ENCODE results near the gene EIF4G3.

The EIF4G3 gene

DNA sequence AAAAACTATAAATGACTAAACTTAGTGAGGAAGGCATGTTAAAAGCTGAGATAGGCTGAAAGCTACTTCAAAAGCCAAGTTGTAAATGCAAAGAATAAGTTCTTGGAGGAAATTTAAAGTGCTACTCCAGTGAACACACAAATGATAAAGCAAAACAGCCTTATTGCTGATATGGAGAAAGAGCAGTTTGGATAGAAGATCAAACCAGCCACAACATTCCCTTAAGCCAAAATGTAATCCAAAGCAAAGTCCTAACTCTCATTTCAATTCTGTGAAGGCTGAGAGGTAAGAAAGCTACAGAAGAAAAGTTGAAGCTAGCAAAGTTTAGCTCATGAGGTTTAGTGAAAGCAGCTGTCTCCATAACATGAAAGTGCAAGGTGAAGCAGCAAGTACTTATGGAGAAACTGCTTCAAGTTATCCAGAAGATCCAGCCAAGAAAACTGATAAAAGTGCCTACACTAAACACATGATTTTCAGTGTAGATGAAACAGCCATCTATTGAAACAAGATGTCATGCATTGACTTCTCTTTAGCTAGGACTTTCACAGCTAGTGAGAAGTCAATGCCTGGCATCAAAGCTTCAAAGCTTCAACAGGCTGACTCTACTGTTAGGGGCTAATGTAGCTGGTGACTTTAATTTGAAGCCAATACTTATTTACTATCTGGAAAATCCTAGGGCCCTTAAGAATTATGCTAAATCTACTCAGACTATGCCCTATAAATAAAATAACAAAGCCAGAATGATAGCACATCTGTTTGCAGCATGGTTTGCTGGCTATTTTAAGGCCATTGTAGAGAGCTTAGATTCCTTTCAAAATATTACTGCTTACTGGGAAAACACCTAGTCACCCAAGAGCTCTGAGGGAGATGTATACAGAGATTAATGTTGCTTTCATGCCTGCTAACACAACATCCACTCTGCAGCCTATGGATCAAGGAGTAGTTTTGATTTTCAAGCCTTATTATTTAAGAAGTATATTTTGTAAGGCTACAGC lies 188.6 kb downstream of the EIF4G3 start:
- no peak for DNase-seq

DNA sequence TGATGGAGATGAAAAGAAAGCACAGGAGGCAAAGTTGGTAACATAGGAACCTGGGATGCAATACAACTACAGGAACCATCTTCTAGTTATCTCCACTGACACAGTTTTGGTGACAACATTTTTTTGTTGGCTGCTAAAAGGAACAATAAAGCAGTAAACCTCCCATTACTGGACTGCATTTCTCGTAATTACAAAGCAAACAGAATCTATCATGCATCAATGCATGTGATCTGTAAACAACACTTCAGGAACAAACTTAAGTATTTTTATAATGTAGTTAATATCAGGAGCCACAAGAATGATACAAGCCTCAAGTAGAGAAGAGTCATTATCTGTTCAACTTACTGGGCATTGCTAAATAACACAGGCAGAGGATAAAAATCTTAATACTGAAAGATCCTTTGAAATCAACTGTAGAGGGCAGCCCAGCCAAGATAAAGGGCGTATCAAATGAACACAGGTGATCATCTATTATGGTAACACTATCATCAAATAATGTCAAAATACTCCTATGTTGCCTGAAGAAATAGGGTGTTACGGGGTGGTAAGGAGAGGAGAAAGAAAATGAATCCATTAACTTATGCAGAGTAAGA lies 193.3 kb downstream of the EIF4G3 start:
- DNase-seq: no peak

DNA sequence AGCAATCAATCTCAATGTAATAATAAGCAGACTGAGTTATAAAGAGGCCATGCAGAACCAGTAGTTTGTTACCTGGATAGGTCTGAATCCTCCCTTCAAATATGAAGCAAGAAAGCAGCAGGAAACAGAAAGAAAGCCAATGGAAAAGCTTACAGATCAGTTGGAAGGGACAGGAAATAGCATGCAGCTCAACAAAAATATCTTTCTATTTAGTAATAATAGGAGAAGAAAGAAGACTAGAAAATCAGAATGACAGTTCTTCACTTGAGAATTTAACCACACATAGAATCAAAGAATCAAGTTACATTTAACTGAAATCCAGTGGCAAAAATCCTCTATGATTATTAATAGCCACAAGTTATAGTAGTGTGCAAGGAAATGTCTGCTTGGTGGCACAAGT lies 194.4 kb downstream of the EIF4G3 start:
- DNase-seq: peak; percentile 16

DNA sequence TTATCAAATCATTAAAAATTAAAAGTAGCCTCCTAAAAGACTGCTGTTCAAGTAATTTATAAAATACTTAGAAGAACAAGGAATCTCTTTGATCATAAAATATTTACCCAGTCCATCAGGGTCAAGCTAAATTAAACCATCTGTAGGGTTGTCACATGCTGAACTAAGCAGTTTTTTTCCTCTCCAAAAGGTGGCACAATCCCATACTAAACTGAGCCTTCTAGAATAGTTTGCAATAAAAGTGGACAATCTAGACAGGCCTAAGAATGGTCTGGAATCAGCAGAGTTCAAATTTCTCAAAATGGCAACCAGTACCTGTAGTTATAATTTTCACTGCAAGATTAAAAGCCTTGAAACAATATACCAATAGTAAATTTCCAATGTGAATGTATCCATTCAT lies 194.8 kb downstream of the EIF4G3 start:
- DNase-seq: no peak

DNA sequence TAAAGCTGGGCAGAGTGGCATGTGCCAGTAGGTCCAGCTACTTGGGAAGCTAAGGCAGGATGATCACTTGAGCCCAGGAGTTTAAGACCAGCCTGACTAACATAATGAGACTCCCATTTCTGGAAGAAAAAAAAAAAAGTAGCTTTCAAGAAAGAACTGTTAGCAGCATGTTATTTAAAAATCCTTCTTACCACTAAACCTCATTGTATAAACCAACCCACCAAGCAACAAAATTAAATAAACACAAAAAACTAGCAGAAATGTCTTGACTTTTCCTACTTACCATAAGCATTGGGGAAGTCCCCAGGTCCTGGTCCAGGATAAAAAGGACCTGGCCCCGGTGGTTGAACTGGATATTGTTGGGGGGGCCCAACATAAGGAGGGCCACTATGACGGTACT lies 196.6 kb downstream of the EIF4G3 start:
- DNase-seq: no peak

DNA sequence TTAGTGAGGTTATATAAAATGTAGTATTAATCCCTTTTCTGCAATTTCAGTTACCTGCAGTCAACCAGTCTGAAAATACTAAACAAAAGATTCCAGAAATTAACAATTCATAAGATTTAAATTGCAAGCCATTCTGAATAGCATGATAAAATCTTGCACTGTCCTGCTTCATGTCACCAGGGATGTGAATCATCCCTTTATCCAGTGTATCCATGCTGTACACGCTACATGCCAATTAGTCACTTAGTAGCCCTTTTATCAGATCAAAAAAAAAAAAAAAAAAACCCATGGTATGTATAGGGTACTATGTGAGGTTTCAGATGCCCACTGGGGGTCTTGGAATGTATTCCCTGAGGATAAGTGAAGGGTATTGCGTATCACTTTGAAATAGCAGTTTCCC lies 198.3 kb downstream of the EIF4G3 start:
- no peak for DNase-seq

DNA sequence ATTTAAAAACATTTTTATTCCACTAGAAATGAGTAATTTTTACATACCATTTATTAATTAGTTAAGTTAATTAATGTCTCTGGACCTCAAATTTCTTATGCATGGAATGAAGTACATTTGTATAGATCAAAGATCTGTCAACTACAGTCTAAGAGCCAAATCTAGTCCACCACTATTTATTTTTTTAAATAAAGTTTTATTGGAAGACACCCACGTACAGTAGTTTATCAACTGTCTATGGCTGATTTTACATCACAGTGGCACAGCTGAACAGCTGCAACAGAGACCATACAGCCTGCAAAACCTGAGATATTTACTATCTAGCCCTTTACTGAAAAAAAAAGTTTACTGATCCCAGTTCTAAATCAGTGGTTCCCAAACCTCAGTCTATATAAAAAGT lies 201.0 kb downstream of the EIF4G3 start:
- no peak for DNase-seq

DNA sequence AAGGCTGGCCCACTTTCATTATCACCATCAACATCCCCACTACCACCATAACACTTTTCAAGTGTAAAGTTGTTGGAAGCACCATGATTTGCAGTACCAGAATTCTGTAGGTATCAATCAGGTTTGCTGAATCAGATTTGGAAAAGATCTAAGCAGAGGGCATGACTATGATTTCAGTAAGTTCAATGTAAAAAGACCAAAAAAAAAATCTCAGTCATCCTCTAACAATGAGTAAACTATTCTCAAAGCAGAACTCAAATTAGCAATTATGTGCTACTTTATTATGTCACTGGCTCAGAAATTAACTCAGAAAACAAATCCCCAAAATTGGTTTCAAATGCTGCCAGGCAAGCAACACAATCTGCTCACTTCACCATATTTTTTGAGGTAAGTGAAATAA lies 201.7 kb downstream of the EIF4G3 start:
- no peak for DNase-seq

DNA sequence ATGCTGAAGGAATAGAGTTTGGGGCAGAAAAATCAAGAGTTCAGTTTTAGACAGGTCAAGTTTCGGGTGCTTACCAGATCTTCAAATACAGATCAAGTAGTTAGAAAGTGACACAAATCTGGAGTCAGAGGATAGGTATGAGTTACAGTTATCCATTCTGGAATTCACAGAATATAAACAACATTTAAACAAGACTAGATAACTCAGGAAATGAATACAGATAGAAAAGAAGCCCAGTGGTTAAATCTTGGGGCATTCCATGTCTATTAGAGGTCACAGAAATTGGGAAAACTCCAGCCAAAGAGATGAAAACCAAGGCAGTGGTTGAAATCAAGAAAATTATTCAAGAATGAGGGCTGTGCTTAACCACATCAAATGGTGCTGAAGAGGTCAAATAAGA lies 202.6 kb downstream of the EIF4G3 start:
- peak; percentile 8 for DNase-seq

DNA sequence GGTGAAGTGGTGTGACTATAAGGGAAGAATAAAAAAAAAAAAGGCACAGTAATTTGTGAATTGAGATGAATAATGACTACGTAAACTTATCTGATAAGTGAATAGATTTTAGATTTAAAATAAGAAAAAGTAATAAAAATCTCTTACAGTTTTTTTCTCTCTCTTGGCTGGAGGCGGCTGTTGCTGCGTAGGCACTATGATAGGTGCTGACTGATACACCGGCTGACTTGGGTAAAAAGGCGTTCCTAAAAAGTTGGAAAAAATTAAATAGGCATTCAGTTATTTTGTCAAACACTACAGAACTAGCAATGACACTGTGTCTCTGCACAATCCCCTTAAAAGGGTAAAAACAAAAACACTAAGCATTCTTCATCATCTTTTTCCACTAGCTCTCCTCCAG lies 203.8 kb downstream of the EIF4G3 start:
- no peak for DNase-seq

DNA sequence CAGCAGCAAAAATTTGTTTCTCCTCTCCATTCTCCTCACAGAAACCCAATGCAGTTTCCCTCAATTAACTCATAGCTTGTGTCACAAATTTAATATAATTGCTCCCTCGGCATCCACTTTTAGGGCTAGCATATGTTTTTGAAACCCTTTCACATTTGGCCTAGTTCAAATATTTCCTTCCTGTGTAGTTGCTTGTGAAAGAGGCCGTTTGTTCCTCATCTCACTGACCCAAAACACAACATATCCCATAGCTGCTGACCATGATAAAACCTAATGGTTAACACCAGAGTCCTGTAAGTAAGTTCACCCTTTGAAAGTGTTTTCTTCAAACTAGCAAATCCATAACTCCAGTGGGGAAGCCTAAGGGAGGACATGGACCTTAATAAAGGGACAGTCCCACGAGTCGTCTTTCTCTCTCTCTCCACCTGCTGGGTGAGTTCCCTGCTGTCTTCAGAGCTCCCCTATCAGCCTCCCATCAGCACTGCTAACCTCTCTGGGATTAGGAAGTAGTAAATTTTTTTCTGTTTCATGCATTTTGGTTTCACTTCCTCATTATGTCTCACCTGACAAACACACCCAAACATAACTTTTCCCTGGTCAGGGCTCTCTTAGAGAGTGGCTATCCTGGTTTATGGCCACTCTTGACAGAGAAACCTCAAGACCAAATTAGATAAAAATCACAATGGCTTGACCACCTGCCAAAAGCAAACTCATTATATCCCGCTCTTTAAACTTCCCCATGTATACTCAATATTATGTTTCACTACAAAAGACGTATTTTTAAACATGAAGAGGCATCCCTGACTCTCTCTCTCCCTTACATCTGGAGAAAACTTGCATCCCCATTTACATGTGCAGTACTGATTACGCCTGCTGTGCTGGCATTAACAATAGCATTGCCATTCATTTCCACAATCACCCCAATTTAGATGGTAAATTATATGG lies 211.9 kb downstream of the EIF4G3 start:
- no peak for DNase-seq

DNA sequence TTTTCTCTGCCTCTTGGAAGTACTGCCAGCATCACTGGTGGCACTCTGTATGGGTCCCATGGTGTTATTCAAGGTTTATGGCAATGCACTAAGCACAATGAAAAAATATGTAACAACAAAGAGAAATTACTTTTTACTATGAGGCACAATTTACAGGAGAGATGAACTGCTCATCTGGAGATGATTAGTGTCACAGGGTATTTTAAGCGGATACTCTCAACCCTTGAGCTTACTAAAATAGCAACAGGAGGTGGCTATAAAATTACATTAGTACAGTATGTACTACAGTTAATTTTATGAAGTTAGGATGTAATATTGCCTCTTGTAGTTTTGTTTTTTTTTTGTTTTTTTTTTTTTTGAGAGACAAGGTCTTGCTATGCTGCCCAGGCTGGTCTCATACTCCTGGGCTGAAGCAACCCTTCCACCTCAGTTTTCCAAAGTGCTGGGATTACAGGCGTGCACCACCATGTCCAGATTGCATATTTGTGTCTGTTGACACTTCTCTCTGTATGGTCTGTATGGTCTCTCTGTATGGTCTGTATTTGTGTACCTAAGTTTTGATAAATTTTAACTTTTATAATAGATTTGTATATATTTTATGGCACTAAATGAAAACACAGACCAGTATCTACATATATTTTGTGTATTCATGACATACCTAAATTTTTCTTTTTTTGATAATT lies 214.0 kb downstream of the EIF4G3 start:
- no peak for DNase-seq

DNA sequence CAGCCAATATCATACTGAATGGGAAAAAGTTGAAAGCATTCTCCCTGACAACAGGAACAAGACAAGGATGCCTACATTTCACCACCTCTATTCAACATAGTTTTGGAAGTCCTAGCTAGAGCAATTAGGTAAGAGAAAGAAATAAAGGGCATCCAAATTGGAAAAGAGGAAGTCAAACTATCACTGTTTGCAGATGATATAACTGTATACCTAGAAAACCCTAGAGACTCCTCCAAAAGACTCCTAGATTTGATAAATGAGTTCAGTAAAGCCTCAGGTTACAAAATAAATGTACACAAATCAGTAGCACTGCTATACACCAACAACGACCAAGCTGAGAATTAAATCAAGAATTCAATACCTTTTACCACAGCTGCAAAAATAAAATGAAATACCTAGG lies 218.3 kb downstream of the EIF4G3 start:
- no peak for DNase-seq

DNA sequence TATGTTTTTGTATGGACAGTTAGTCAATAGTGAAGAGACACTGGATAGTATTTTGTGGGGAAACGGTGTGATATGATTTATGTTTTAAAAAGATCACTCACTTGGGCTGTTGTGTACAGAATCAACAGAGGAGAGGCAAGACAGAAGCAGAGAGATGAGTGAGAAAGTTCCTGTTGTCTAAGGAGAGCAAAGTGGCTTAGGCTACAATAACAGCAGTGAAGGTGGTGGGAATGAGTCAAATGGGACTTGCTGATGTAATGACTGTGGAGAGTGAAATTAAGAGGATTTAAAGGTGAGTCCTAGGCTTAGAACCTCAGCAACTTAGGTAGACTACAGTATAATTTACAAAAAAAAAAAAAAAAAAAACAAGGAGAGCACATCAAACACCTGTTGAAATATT lies 220.4 kb downstream of the EIF4G3 start:
- no peak for DNase-seq

DNA sequence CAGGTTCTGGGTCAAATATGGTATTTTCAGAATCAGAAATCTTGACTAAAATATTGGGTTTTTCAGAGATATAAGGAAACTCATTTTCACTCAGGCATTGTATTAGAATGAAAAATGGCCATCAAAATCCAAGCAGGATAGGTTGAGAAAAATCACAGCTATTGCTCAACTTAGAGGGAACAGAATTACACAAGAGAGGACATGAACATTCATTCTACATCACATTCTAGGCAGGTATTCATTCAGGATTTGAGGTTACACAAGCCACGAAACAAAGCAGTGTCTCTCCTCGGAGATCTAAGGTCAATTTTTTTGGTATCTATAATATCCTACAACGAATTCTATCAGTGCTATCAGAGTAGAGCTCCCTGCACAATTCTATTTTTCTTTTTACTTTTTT lies 226.0 kb downstream of the EIF4G3 start:
- DNase-seq: no peak

DNA sequence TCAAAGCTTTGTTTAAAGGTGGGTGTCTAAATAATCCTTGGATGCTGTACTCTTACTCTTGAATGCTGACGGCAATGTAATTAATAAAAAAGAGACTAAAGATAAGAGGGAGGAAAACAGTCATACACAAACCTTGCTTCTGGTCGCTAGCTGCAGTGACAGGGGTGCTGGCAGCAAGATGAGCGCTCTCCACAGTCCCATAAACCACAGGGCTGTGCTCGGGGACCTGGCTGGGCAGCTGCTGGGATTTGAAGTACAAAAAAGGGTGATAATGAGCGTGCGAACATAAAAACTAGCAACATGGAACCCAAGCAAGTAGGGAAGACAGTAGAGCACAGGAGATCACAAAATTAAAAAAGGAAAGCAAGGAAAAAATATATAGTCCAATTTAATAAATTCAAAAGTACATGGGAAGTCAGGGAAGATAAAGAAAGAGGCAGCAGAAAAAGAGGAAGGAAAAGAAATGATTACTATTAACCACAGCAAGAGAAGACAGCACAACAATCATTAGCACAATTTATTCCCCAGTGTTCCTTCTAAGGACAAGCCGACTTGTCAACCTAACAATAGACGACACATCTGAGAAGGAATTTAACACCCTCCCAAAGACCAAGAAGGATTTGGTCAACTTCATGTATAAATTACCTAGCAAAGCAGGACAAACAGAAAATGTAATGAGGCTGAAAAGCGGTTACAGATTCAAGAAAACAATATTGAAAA lies 226.7 kb downstream of the EIF4G3 start:
- no peak for DNase-seq

DNA sequence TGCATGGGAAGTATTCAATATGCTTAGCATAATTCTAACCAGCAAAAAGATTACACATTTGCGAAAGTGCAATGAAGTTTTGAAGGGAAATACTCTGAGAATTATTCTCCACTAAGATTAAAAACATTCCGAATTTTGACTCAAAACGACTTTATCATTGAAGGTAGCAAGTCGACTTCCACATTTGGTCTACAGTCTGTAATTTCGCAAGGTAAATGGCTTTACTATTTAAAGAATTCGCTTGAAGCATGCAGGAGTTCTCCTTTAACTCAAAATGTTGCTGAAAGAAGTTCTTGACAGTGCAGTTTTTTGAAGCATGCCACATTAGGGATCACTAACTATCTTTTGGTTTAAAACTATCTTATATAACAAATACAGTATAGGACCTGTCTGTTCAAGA lies 228.6 kb downstream of the EIF4G3 start:
- no peak for DNase-seq

DNA sequence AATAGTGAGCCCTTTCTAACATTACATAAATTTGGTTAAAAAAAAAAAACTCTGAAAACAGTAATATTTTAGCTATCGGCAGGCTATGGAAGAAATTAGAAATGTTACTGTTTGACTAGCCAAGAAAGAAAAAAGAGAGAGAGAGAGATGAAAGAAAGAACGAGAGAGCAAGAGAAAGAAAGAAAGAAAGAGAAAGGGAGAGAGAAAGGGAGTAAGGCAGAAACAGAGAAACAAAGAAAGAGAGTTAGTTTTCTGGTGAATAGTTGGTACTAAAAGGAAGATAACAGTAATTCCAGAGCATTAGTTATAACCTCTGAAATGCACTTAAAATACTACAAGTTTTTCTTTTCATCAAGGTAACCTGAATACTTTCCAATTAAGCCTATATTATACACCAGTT lies 229.3 kb downstream of the EIF4G3 start:
- no peak for DNase-seq

DNA sequence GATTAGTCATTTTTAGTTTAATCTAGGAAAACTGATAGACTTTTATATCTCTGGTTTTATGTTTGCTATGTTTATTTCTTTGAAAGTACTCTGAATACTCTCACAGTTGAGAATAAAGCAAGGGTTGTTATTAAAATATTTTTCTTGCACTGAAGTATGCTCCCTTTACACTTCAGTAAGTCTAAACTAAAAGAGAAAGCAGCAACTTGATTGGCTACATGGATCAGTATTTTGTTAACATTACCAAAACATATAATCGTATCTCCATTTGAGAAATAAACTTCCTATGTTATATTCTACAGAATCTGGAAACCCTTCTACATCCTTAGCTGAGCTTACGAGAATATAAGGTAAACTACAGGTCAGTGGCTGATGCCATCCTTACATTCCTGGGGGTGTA lies 240.1 kb downstream of the EIF4G3 start:
- DNase-seq: no peak

DNA sequence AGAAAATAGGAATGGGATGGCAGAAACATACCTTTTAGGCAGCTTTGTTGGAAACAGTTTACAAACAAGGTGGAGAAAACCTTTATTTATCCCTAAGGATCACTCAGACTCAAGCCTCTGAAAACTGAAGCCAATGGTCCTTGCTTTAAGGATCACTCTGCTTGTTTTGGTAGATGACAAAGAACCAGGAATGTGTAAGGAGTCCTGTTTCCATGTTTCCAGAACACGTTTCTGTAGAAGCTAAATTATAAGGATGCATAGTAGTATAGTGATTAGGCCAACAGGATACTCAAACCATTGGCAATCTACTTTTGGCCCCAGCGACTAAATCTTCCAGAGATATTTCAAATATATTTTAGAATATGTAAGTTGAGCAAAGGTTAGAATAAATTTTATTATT lies 240.5 kb downstream of the EIF4G3 start:
- DNase-seq: no peak

DNA sequence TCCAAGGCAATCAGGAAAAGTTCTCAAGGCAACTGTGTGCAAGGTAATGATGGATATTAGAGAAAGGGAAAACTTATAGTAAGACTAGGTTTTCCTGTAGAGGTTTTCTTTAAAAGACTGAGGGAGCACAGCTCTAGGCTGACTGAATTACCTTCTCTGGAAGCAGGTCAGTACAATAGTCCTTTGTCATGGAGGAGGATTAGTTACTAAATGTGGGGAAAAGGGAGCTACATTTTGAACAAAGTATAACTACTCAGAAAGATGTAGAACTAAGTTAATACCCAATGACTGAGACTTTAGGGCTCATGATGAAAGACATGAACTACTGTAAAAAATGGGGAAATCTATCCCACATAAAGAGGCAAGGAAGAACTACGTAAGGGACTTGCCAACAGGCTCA lies 241.0 kb downstream of the EIF4G3 start:
- no peak for DNase-seq

DNA sequence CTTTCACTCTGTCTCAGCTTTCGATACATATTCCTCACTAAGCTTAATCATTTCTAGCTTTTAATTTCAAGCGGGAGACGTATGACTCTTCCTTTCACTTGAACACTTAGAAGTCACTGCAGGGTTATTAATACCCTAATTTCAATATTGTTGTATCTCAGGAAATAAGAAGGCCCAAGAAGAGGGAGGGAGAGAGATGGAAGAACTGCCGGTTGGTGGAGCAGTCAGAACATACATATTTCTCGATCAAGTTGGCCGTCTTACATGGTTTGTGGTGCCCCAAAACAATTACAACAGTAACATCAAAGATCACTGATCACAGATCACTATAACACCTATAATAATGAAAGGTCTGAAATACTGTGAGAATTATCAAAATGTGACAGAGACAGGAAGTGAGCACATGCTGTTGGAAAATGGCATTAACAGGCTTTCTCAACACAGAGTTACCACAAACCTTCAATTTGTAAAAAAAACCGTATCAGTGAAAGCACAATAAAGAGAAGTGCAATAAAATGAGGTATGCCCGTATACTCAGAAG lies 244.2 kb downstream of the EIF4G3 start:
- DNase-seq: no peak
